H1 (cell line): ENCODE results near the gene BUB1B. TPM values are rescaled to one million over a fixed set of nuclear protein-coding genes. Genes with fewer than 3 reads are reported as not detected.

Experiments
- CTCF ChIA-PET: fragments of 300-600 bp; sonication (Branson Sonifier 250); formaldehyde crosslinking; loops from one replicate; lab custom pipeline; 2021; ENCODE audit not compliant: partially characterized antibody; lab: Charles Lee
- POLR2A ChIA-PET: fragments of 300-600 bp; sonication (Branson Sonifier 250); formaldehyde crosslinking; loops from one replicate; lab custom pipeline; 2021; ENCODE audit warnings: inconsistent platforms; ENCODE audit not compliant: partially characterized antibody; lab: Charles Lee
- DNase-seq, 2 experiments: peaks; one replicate each; pipeline versions ENCODE4 v3.0.0 to v3.0.0-alpha.2; 2010 to 2022; ENCODE audit warnings: low spot score in 2 of 2, low read depth in 1 of 2, mixed read lengths in 1 of 2
- FAIRE-seq: peaks from 2 replicates; lab custom pipeline; 2011; peaks lifted over from hg19 to GRCh38; lab: Jason Lieb, UNC
- H2AFZ ChIP-seq: 2 replicates; pipeline ENCODE4 v1.8.1; 2012; ENCODE audit warnings: low read length, inconsistent platforms
- H2AK5ac ChIP-seq: 2 replicates; pipeline ENCODE4 v1.6.1; 2013; ENCODE audit warnings: low read depth, low read length
- H2BK120ac ChIP-seq: replicated peaks from 2 replicates; pipeline ENCODE3; 2013; ENCODE audit warnings: low read depth, low read length, inconsistent platforms
- H2BK12ac ChIP-seq: 2 replicates; pipeline ENCODE4 v1.6.1; 2013; ENCODE audit warnings: low read depth, low read length
- H2BK15ac ChIP-seq: 2 replicates; pipeline ENCODE4 v1.6.1; 2013; ENCODE audit warnings: low read length
- H2BK20ac ChIP-seq: 2 replicates; pipeline ENCODE4 v1.6.1; 2013; ENCODE audit warnings: low read length
- H2BK5ac ChIP-seq: 2 replicates; pipeline ENCODE4 v1.6.1; 2013; ENCODE audit warnings: low read depth, low read length
- H3K14ac ChIP-seq: 2 replicates; pipeline ENCODE4 v1.6.1; 2013; ENCODE audit warnings: inconsistent platforms; ENCODE audit not compliant: insufficient read length
- H3K18ac ChIP-seq: 2 replicates; pipeline ENCODE4 v1.6.1; 2013; ENCODE audit warnings: low read length; ENCODE audit errors: extremely low read depth
- H3K23ac ChIP-seq: 2 replicates; pipeline ENCODE4 v1.6.1; 2013; ENCODE audit warnings: inconsistent platforms; ENCODE audit not compliant: insufficient read length
- H3K23me2 ChIP-seq: 2 replicates; pipeline ENCODE4 v1.6.1; 2013; ENCODE audit warnings: low read depth, low read length
- H3K27ac ChIP-seq: 2 replicates; pipeline ENCODE4 v1.6.1; 2011; ENCODE audit warnings: low read depth, low read length, inconsistent platforms
- H3K27me3 ChIP-seq, 4 experiments: replicated peaks in 1 of 4; 1 replicate in 1 of 4; 2 replicates in 3 of 4; pipeline versions ENCODE4 v1.6.1 to v1.8.1; 2011 to 2013; ENCODE audit warnings: low read length in 3 of 4, mild to moderate bottlenecking in 3 of 4, inconsistent platforms in 2 of 4, mixed read lengths in 2 of 4, moderate library complexity in 1 of 4; ENCODE audit not compliant: control insufficient read depth in 3 of 4, insufficient read depth in 3 of 4; ENCODE audit errors: extremely low read depth in 1 of 4
- H3K36me3 ChIP-seq, 4 experiments: 2 replicates each; pipeline versions ENCODE4 v1.6.1 to v1.8.1; 2011 to 2013; ENCODE audit warnings: mild to moderate bottlenecking in 4 of 4, low read length in 3 of 4, moderate library complexity in 2 of 4, control low read depth in 1 of 4, inconsistent platforms in 1 of 4; ENCODE audit not compliant: insufficient read depth in 4 of 4, control insufficient read depth in 2 of 4
- H3K4ac ChIP-seq: replicated peaks from 2 replicates; pipeline ENCODE3; 2013; ENCODE audit warnings: low read length, low read depth, mixed read lengths, inconsistent platforms; ENCODE audit not compliant: insufficient read length
- H3K4me1 ChIP-seq, 4 experiments: replicated peaks in 1 of 4; 1 replicate in 1 of 4; 2 replicates in 3 of 4; pipeline versions ENCODE4 v1.6.1 to v1.8.1; 2011 to 2013; ENCODE audit warnings: low read length in 3 of 4, inconsistent platforms in 2 of 4, mixed read lengths in 1 of 4; ENCODE audit not compliant: insufficient read depth in 4 of 4, control insufficient read depth in 3 of 4
- H3K4me2 ChIP-seq, 2 experiments: 2 replicates each; pipeline versions ENCODE4 v1.6.1 to v1.8.1; 2011 to 2013; ENCODE audit warnings: low read depth in 2 of 2, low read length in 2 of 2, control low read depth in 1 of 2, inconsistent platforms in 1 of 2, mild to moderate bottlenecking in 1 of 2; ENCODE audit not compliant: insufficient read depth in 1 of 2
- H3K4me3 ChIP-seq, 4 experiments: fragments of 200-600, 300-600 bp in 1 of 4; sonication (generic), shearing (Covaris generic), sonication (Bioruptor Twin) in 1 of 4; 2 replicates each; pipeline versions ENCODE4 v1.5.1 to v1.8.1; 2011 to 2016; ENCODE audit warnings: low read length in 4 of 4, low read depth in 3 of 4, control low read depth in 2 of 4, inconsistent platforms in 2 of 4, mild to moderate bottlenecking in 2 of 4, mixed read lengths in 1 of 4, moderate library complexity in 1 of 4; ENCODE audit not compliant: insufficient read depth in 2 of 4; ENCODE audit errors: extremely low read depth in 1 of 4
- H3K56ac ChIP-seq: replicated peaks from 2 replicates; pipeline ENCODE3; 2013; ENCODE audit warnings: low read depth, mild to moderate bottlenecking, mixed read lengths, low read length, inconsistent platforms; ENCODE audit not compliant: insufficient read length
- H3K79me1 ChIP-seq: 2 replicates; pipeline ENCODE4 v1.6.1; 2013; ENCODE audit warnings: low read depth, low read length, control low read depth
- H3K79me2 ChIP-seq, 2 experiments: 2 replicates each; pipeline versions ENCODE4 v1.6.1 to v1.8.1; 2012 to 2013; ENCODE audit warnings: low read length in 2 of 2, mild to moderate bottlenecking in 2 of 2, inconsistent platforms in 1 of 2; ENCODE audit not compliant: insufficient read depth in 2 of 2, control insufficient read depth in 1 of 2
- H3K9ac ChIP-seq, 4 experiments: replicated peaks in 1 of 4; 1 replicate in 1 of 4; 2 replicates in 3 of 4; pipeline versions ENCODE4 v1.6.1 to v1.8.1; 2011 to 2013; ENCODE audit warnings: low read depth in 3 of 4, low read length in 3 of 4, control low read depth in 2 of 4, mild to moderate bottlenecking in 2 of 4, moderate library complexity in 2 of 4, inconsistent platforms in 1 of 4; ENCODE audit errors: extremely low read depth in 1 of 4
- H3K9me3 ChIP-seq, 2 experiments: 2 replicates each; pipeline versions ENCODE4 v1.6.1 to v1.8.1; 2012 to 2013; ENCODE audit warnings: mild to moderate bottlenecking in 2 of 2, moderate library complexity in 2 of 2, control low read depth in 1 of 2, inconsistent platforms in 1 of 2, low read depth in 1 of 2, low read length in 1 of 2, mixed read lengths in 1 of 2; ENCODE audit not compliant: insufficient read depth in 2 of 2
- H4K20me1 ChIP-seq, 2 experiments: replicated peaks in 1 of 2; 2 replicates each; pipeline versions ENCODE3 to v1.8.1; 2011 to 2013; ENCODE audit warnings: inconsistent platforms in 2 of 2, low read length in 2 of 2, mild to moderate bottlenecking in 1 of 2; ENCODE audit not compliant: insufficient read depth in 2 of 2, control insufficient read depth in 1 of 2
- H4K5ac ChIP-seq: 2 replicates; pipeline ENCODE4 v1.6.1; 2013; ENCODE audit warnings: low read length, low read depth, mixed read lengths, inconsistent platforms; ENCODE audit not compliant: insufficient read length
- H4K8ac ChIP-seq: 2 replicates; pipeline ENCODE4 v1.8.0; 2013; ENCODE audit warnings: mild to moderate bottlenecking, moderate library complexity, low read length, inconsistent platforms; ENCODE audit not compliant: insufficient read depth; ENCODE audit errors: extremely low read depth
- H4K91ac ChIP-seq: replicated peaks from 2 replicates; pipeline ENCODE3; 2013; ENCODE audit warnings: low read length, mixed read lengths, inconsistent platforms; ENCODE audit not compliant: insufficient read length
- POLR2A ChIP-seq, 2 experiments: IDR thresholded peaks; 1 replicate in 1 of 2; 2 replicates in 1 of 2; pipeline ENCODE4 v1.6.1; 2011; ENCODE audit warnings: low read depth in 2 of 2, low read length in 2 of 2, mild to moderate bottlenecking in 2 of 2; ENCODE audit errors: control extremely low read depth in 1 of 2
- SIRT6 ChIP-seq: IDR thresholded peaks from one replicate; pipeline ENCODE4 v1.7.1; 2012; ENCODE audit warnings: low read length, inconsistent platforms
- WGBS, 2 experiments: shearing (Covaris generic) in 1 of 2; methylation state at CpG; one replicate each; pipeline versions ENCODE4 v1.1.6 to v1.1.7; 2013 to 2015; ENCODE audit warnings: low lambda C conversion rate in 2 of 2, mixed read lengths in 2 of 2, inconsistent platforms in 1 of 2, low coverage in 1 of 2, missing lambda C conversion rate in 1 of 2; ENCODE audit not compliant: insufficient replicate concordance in 2 of 2, insufficient coverage in 1 of 2, insufficient read length in 1 of 2; ENCODE audit errors: extremely low coverage in 1 of 2, missing lambda C conversion rate in 1 of 2; 5-methylcytosine and 5-hydroxymethylcytosine counted together
- polyA plus RNA-seq, 7 experiments: library from polyadenylated mRNA; depleted of rRNA in 3 of 7; stranded (reverse) in 5 of 7; unstranded in 2 of 7; fragments of >200 nt in 5 of 7; fragments of 200-250 nt in 2 of 7; gene quantifications; 1 replicate in 5 of 7; 2 replicates in 1 of 7; 4 replicates in 1 of 7; pipeline versions ENCODE4 v1.2.1 to v1.2.3, GENCODE V29; 2011 to 2013; ENCODE audit warnings: missing spikeins in 2 of 7, mixed read lengths in 2 of 7
- total RNA-seq: library from RNA; stranded (reverse); fragmentation: NEBNext Ultra II Directional; extraction: Animal tissue kit (Norgen Biotek cat#: 25700); gene quantifications from 2 replicates; pipeline ENCODE4 v1.2.1, GENCODE V29; 2021

BUB1B gene
- total and polyA plus RNA-seq, 2 of the 8 experiments (the other 6 are each of a cell fraction or from before 2014, with no cell fraction given), result 48.9 to 144 TPM

- no peaks in the 10 kb centered on the region for H3K4me1 ChIP-seq
- no peak overlapping the region for H4K8ac ChIP-seq
- no peaks in the 10 kb centered on the region for H3K79me1 ChIP-seq
- no peak overlapping the region for H3K4ac ChIP-seq
- 0 out of 2 replicates have a peak overlapping the region, but pooled peaks have one; percentile 22 for H2BK15ac ChIP-seq
- H3K36me3 ChIP-seq, result no peaks in the 10 kb centered on the region
- no peak overlapping the region for H3K27ac ChIP-seq
- H2AFZ ChIP-seq, result no peak overlapping the region
- ChIA-PET CTCF (no interaction called here), POLR2A (no interaction called here)
- H3K18ac ChIP-seq, result no peak overlapping the region
- no peak overlapping the region for H3K4me2 ChIP-seq
- FAIRE-seq (no peak), DNase-seq (no peak)
- no peak overlapping the region for H4K91ac ChIP-seq
- no peaks in the 10 kb centered on the region for H4K20me1 ChIP-seq
- H3K9me3 ChIP-seq, result no peaks in the 10 kb centered on the region
- no peak overlapping the region for H3K4me3 ChIP-seq
- no peaks in the 10 kb centered on the region for H3K23me2 ChIP-seq
- no peak overlapping the region for H3K14ac ChIP-seq
- no peak overlapping the region for H2AK5ac ChIP-seq
- TF ChIP-seq SIRT6, result no peak
- TF ChIP-seq POLR2A (IDR thresholded peaks at IDR 0.05; ENCODE audit: control extremely low read depth in 1 of 2, low read depth in 2 of 2, low read length in 2 of 2), result no peak
- TF ChIP-seq, all 59 proteins: peak for 0
- H3K9ac ChIP-seq, result no peak overlapping the region
- WGBS, 2 experiments, result 90% methylated on average over 19 of the region's 19 CpGs; no CpG with 5 or more reads in 1 of the 2 experiments
- no peak overlapping the region for H2BK120ac ChIP-seq
- no peak overlapping the region for H3K56ac ChIP-seq
- no peak overlapping the region for H4K5ac ChIP-seq
- H3K79me2 ChIP-seq, result no peaks in the 10 kb centered on the region
- H2BK12ac ChIP-seq, result no peak overlapping the region
- H3K23ac ChIP-seq, result no peak overlapping the region
- H3K27me3 ChIP-seq, result no peaks in the 10 kb centered on the region
- H2BK5ac ChIP-seq, result no peak overlapping the region
- no peak overlapping the region for H2BK20ac ChIP-seq
These were observed 29.9 kb upstream of the BUB1B start for GRCh38 chr15:40130799-40131502.
